HG03378 (cell line): ENCODE measurements around the gene IL1RN.

ENCODE experiments used
- ATAC-seq: cut with Tn5 transposase; IDR thresholded peaks from one replicate; pipeline ENCODE4 v1.9.1; 2021; ENCODE audit warnings: mild to moderate bottlenecking, moderate library complexity; ENCODE audit not compliant: unreplicated experiment

IL1RN gene

DNA sequence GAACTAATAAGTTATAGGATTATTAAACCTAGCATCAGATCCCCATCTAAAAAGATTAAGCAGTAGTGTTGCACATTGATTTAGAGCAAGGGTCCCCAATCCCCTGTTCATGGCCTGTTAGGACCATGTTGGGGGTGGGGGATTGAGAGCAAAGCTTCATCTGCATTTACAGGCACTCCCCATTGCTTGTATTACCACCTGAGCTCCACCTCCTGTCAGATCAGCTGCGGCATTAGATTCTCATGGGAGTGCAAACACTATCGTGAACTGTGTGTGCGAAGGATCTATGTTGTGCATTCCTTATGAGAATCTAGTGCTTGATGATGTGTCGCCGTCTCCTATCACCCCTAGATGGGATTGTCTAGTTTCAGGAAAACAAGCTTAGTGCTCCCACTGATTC lies 27.9 kb downstream of the IL1RN start:
- no peak for ATAC-seq

GRCh38 chr2:113156278-113157117 lies 29.1 kb downstream of the IL1RN start:
- ATAC-seq, result no peak

DNA sequence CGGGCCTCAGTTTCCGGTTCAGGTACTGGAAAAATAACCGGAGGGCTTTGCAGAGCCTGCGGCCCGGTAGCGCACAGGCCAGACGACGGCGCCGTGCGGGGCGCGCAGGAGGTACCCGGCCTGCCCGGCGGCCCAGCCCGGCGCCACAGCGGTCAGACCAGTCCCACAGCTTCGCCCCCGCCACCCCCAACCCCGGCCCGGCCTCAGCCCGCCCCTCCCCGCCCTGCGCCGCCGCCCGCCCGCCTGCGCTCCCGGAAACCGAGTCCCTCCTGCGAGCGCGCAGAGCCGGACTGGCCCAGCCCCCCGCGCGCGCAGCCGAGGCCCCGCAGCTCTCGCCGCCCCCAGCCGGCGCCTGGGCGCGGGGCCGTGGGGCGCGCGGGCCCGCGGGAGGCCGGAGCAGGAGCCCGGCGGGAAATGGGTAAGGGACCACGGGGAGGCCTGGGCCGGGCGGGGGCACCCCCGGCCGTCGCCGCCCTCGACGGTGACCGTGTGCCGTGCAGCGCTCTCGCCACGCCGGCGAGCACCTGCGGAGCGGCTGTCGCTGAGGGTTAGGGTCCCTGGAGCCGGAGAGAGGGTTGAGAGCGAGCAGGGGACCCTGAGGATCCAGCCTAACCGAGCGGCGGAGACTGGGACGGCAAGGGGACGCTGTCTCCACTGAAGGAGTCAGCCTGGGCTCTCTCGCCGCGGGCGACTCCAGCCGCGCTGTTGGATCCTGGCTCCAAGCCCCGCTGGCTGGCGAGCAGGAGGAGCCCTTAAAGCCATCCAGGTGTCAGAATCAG lies 29.9 kb downstream of the IL1RN start:
- ATAC-seq, result no peak

DNA sequence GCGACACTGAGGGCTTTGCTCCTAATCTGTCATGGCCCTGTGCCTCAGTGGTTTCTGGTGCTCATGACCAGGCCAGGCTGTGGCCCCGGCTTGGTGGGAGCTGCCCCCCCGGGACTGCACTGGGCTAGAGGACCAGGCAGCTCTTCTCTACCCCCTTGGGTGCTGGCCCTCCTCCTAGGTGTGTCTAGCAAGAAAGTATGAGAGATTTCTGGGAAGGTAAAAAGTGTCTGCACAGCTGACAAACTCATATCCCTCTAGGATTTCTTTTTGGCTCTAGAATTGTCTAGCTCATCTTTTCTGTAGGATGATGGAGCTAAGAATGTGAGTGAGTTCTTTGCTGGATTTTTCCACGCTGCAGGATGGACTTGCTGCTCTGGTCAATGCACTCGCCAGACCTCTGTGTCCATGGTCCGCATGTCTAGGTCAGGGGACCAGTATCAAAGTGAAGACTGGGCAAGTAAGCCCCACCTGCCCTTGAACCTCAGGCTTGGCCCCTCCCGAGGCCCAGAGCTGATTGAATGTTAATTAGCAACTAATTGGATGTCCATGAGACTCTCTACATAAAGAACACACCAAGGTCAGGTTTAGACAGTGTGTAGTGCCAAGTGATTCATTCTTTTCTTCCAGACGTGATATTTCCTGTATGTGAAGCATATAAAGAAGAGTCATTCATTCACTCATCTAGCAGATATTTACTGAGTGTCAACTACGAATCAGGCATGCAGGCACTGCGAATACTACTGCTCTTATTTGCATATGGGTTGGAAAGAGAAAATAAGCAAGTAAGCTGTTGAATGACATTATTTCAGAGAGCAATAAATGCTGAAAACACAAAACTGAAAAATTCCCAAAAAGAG lies 30.7 kb downstream of the IL1RN start:
- no peak for ATAC-seq

GRCh38 chr2:113158884-113159553 lies 31.6 kb downstream of the IL1RN start:
- ATAC-seq, result no peak

DNA sequence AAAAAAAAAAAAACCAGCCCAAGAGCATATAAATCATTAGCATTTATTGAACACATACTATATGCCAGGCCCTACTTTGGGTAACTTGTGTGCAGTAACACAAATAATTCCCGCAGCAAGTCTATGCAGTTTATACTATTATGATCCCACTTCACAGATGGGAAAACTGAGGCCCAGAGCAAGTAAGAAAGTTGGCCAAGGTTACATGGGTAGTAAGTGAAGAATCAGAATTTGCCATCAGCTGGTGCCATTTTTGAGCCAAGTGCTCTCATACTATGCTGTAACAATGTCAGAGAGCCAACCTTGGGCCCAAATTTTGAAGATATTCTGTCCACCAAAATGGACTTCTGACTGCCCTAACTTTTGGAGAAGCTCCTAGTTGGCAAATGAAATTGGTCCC lies 32.9 kb downstream of the IL1RN start:
- no peak for ATAC-seq

DNA sequence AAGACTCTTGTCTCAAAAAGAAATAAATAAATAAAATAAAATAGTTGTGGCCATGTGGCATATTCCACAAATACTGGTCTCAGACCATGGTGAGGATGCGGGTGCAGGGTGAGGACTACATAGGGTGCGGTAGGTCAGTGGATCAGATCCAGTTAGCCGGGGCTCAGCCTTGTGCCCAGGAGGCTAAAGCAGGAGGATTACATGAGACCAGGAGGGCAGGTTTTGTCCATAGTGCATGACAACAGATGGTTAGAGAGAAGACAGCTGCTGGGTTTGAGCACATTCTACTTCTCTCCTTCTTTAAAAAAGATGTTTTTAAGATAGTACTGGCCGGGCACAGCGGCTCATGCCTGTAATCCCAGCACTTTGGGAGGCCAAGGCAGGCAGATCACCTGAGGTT lies 33.6 kb downstream of the IL1RN start:
- no peak for ATAC-seq

- ATAC-seq, result no peak
Observed at GRCh38 chr2:113162173-113162572, 34.8 kb downstream of the IL1RN start.

DNA sequence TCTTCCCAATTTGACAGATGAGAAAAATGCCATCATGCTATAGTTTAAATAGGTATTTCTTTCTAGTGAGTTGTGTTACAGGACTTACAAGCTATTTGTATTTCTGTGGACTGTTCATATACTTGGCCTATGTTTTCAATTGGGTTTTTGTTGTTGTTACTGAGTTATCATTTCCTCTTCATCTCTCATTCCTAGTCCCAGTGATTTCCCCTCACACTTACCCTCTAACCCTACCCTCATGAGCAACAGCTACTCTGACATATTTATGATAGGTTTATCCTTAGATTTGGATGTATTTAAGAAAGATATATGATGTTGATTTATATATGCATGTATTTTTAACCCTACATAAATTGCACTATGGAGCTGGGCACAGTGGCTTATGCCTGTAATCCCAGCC lies 35.5 kb downstream of the IL1RN start:
- ATAC-seq, result no peak

- ATAC-seq, result no peak
Observed at GRCh38 chr2:113164215-113164929, 37.0 kb downstream of the IL1RN start.

GRCh38 chr2:113164930-113165585 lies 37.7 kb downstream of the IL1RN start:
- no peak for ATAC-seq

- no peak for ATAC-seq
Observed at GRCh38 chr2:113166187-113166645, 38.8 kb downstream of the IL1RN start.

DNA sequence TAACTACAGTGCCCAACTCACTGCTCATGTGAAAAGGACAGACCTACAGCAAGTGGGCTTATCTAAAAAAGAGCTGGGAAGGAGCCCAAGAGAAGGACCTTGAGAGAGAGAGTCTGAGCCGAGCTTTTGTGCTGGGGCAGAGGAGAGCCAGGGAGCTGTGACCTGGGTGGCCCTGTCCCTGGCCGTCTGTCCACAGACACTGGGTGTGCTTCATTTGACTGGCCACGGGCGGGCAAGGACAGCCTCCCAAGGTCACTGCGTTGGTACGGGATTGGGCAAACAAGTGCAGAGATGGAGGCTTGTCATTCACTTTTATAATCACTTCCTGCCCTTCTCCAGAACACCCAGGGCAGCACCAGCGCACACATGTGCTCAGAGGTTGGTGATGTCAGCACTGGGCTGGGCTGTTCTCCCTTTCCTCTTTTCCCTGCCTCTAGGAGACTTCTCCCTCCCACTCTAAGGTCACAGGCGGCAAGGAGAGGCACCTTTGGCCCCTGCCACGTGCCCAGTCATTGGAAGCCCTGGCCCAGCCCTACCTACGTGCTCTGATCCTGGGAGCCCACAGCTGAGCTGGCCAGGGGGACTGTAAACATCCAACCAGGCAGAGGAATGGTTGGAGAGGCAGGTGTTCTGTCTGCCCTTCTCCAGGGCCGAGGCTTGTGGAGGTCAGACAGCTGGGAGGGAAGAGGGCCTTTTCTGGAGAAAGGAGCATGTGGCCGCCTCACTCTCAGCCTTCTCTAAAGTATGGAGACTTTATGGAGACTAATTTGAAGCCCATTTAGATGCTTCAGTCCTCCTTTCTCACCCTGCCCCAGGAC lies 39.9 kb downstream of the IL1RN start:
- no peak for ATAC-seq

DNA sequence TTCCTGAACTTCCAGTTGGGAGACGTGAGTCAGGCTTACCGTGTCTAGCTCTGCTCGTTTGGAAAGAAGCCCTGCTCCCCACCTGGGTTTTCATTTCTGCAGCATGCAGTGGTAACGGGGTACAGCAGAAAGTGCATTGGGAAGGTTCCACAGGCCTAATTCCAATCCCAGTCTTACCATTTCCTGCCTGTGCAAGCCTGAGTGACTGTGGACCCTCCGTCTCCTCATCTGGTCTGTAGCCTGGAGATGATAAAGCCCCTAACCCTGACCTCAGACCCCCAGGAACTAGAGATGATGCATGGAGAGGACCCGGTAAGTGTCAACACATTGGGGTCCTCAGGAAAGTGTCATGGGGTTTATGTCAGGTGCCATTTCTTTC lies 40.6 kb downstream of the IL1RN start:
- no peak for ATAC-seq

- no peak for ATAC-seq
Observed at GRCh38 chr2:113169002-113169530, 41.7 kb downstream of the IL1RN start.

GRCh38 chr2:113169586-113169985 lies 42.2 kb downstream of the IL1RN start:
- ATAC-seq, result no peak

GRCh38 chr2:113171334-113172075 lies 44.1 kb downstream of the IL1RN start:
- no peak for ATAC-seq
